SK-N-SH (cell line): ENCODE data around the gene RNF212.

Experiments
- CTCF ChIP-seq: fragments of 200-600 bp; sonication (generic); IDR thresholded peaks from 2 replicates; pipeline ENCODE4 v1.6.1; 2017; ENCODE audit warnings: antibody characterized with exemption, mild to moderate bottlenecking, moderate library complexity
- EP300 ChIP-seq, 2 experiments: IDR thresholded peaks; 2 replicates each; pipeline versions ENCODE4 v1.4.0 to v1.6.1; 2012; ENCODE audit warnings: borderline replicate concordance in 1 of 2, low read depth in 1 of 2, low read length in 1 of 2
- FOXM1 ChIP-seq: IDR thresholded peaks from 2 replicates; pipeline ENCODE4 v1.4.0; 2012; ENCODE audit warnings: low read depth, mild to moderate bottlenecking
- GABPA ChIP-seq: IDR thresholded peaks from 2 replicates; pipeline ENCODE4 v1.4.0; 2012; ENCODE audit warnings: low read depth, mild to moderate bottlenecking
- MAX ChIP-seq: IDR thresholded peaks from 2 replicates; pipeline ENCODE4 v1.4.0; 2012; ENCODE audit warnings: low read depth
- NRF1 ChIP-seq: IDR thresholded peaks from 2 replicates; pipeline ENCODE4 v1.6.1; 2012; ENCODE audit warnings: low read depth, mild to moderate bottlenecking, low read length
- POLR2AphosphoS5 ChIP-seq: IDR thresholded peaks from 2 replicates; pipeline ENCODE4 v1.6.1; 2012; ENCODE audit warnings: low read depth, low read length
- RAD21 ChIP-seq: IDR thresholded peaks from 2 replicates; pipeline ENCODE4 v1.6.1; 2012; ENCODE audit warnings: mild to moderate bottlenecking, low read length
- RXRA ChIP-seq: IDR thresholded peaks from 2 replicates; pipeline ENCODE4 v1.4.0; 2012; ENCODE audit warnings: low read depth, mild to moderate bottlenecking, borderline replicate concordance
- SMC3 ChIP-seq: IDR thresholded peaks from 2 replicates; pipeline ENCODE4 v1.6.1; 2012; ENCODE audit warnings: low read depth, low read length, improper control_type of control experiment
- TAF1 ChIP-seq: IDR thresholded peaks from 2 replicates; pipeline ENCODE4 v1.6.1; 2012; ENCODE audit warnings: low read depth, mild to moderate bottlenecking, low read length, moderate library complexity, borderline replicate concordance
- USF1 ChIP-seq: IDR thresholded peaks from 2 replicates; pipeline ENCODE4 v1.4.0; 2012; ENCODE audit warnings: low read depth, borderline replicate concordance

- TF ChIP-seq CTCF (no peak), RAD21 (no peak), USF1 (no peak), FOXM1 (no peak), RXRA (no peak), POLR2AphosphoS5 (no peak), NRF1 (no peak), MAX (no peak), SMC3 (no peak), EP300 (IDR thresholded peaks at IDR 0.05; ENCODE audit: borderline replicate concordance in 1 of 2, low read depth in 1 of 2, low read length in 1 of 2) (no peak), GABPA (no peak), TAF1 (no peak)
Observed at GRCh38 chr4:1094336-1094690, 19.1 kb downstream of the RNF212 start.
